Fibroblast of lung (primary cell): ENCODE data around the gene MKNK1. TPM values are rescaled to one million over a fixed set of nuclear protein-coding genes. Genes with fewer than 3 reads are reported as not detected.

ENCODE experiments used
- DNase-seq, 2 donors: peaks; one replicate each; pipeline versions ENCODE4 v3.0.0 to v3.0.0-alpha.2; 2010; ENCODE audit warnings: low read depth in 2 of 2
- H2AFZ ChIP-seq: 2 replicates; pipeline ENCODE4 v1.5.1; 2012; ENCODE audit warnings: low read length, control low read depth, inconsistent platforms
- H3K27ac ChIP-seq: 2 replicates; pipeline ENCODE4 v1.5.1; 2011; ENCODE audit warnings: low read length, control low read depth; ENCODE audit not compliant: insufficient read depth
- H3K27me3 ChIP-seq: 2 replicates; pipeline ENCODE4 v1.5.1; 2011; ENCODE audit warnings: mild to moderate bottlenecking, low read length; ENCODE audit not compliant: control insufficient read depth, insufficient read depth
- H3K36me3 ChIP-seq: 2 replicates; pipeline ENCODE4 v1.5.1; 2011; ENCODE audit warnings: low read length; ENCODE audit not compliant: control insufficient read depth, insufficient read depth
- H3K4me1 ChIP-seq: 2 replicates; pipeline ENCODE4 v1.5.1; 2011; ENCODE audit warnings: low read length; ENCODE audit not compliant: control insufficient read depth, insufficient read depth; ENCODE audit errors: extremely low read depth
- H3K4me2 ChIP-seq: 2 replicates; pipeline ENCODE4 v1.5.1; 2011; ENCODE audit warnings: low read length, control low read depth; ENCODE audit not compliant: insufficient read depth; ENCODE audit errors: extremely low read depth
- H3K4me3 ChIP-seq, 4 experiments: fragments of 200-600 bp in 1 of 4; sonication (generic) in 1 of 4; replicated peaks in 1 of 4; 2 replicates each; pipeline ENCODE4 v1.5.1; 2011 to 2016; ENCODE audit warnings: low read length in 4 of 4, low read depth in 3 of 4, mild to moderate bottlenecking in 3 of 4, control low read depth in 2 of 4, inconsistent platforms in 1 of 4, mixed read lengths in 1 of 4; ENCODE audit not compliant: insufficient read depth in 1 of 4; ENCODE audit errors: control extremely low read depth in 1 of 4
- H3K79me2 ChIP-seq: 2 replicates; pipeline ENCODE4 v1.5.1; 2012; ENCODE audit warnings: mild to moderate bottlenecking, low read length, inconsistent platforms; ENCODE audit not compliant: control insufficient read depth, insufficient read depth
- H3K9ac ChIP-seq: 2 replicates; pipeline ENCODE4 v1.5.1; 2011; ENCODE audit warnings: mild to moderate bottlenecking, low read length, control low read depth; ENCODE audit not compliant: insufficient read depth
- H3K9me3 ChIP-seq: 2 replicates; pipeline ENCODE4 v1.5.1; 2012; ENCODE audit warnings: low read depth, low read length; ENCODE audit not compliant: control insufficient read depth, insufficient read depth
- H4K20me1 ChIP-seq: 2 replicates; pipeline ENCODE4 v1.5.1; 2011; ENCODE audit warnings: low read length; ENCODE audit not compliant: control insufficient read depth, insufficient read depth; ENCODE audit errors: extremely low read depth
- EZH2 ChIP-seq: IDR thresholded peaks from 2 replicates; pipeline ENCODE4 v1.5.1; 2012; ENCODE audit warnings: low read length, control low read depth, mild to moderate bottlenecking; ENCODE audit errors: missing control alignments
- polyA plus RNA-seq, 2 donors: library from polyadenylated mRNA; depleted of rRNA in 1 of 2; stranded (reverse) in 1 of 2; unstranded in 1 of 2; fragments of >200 nt; gene quantifications; 2 replicates each; pipeline ENCODE4 v1.2.1, GENCODE V29; 2011 to 2012; ENCODE audit warnings: missing spikeins in 1 of 2
- total RNA-seq: library from RNA; depleted of rRNA; stranded (reverse); fragments of >200 nt; gene quantifications from 2 replicates; pipeline ENCODE4 v1.2.1, GENCODE V29; 2014
- TF ChIP-seq, protein P1 (sequence below), 2 donors: IDR thresholded peaks in 1 of 2; conservative IDR thresholded peaks in 1 of 2; 1 replicate in 1 of 2; 2 replicates in 1 of 2; pipeline ENCODE4 v1.5.1; 2011 to 2012; ENCODE audit warnings: low read length in 2 of 2, control low read depth in 1 of 2, inconsistent platforms in 1 of 2, low read depth in 1 of 2, mild to moderate bottlenecking in 1 of 2

Gene MKNK1
- total and polyA plus RNA-seq, 2 donors (not counting 1 experiment from before 2014, with no cell fraction given): 22.3 to 33.1 TPM

- H3K27me3 ChIP-seq: peaks cover 43% of the 10 kb centered on the region
- H3K4me1 ChIP-seq: no peaks in the 10 kb centered on the region
- no peaks in the 10 kb centered on the region for H4K20me1 ChIP-seq
- no peak overlapping the region for H3K4me2 ChIP-seq
- TF ChIP-seq, protein P1, sequence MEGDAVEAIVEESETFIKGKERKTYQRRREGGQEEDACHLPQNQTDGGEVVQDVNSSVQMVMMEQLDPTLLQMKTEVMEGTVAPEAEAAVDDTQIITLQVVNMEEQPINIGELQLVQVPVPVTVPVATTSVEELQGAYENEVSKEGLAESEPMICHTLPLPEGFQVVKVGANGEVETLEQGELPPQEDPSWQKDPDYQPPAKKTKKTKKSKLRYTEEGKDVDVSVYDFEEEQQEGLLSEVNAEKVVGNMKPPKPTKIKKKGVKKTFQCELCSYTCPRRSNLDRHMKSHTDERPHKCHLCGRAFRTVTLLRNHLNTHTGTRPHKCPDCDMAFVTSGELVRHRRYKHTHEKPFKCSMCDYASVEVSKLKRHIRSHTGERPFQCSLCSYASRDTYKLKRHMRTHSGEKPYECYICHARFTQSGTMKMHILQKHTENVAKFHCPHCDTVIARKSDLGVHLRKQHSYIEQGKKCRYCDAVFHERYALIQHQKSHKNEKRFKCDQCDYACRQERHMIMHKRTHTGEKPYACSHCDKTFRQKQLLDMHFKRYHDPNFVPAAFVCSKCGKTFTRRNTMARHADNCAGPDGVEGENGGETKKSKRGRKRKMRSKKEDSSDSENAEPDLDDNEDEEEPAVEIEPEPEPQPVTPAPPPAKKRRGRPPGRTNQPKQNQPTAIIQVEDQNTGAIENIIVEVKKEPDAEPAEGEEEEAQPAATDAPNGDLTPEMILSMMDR (conservative IDR thresholded peaks at IDR 0.05 in 1 of 2, IDR thresholded peaks at IDR 0.05 in 1 of 2; ENCODE audit: low read depth in 1 of 2, low read length in 2 of 2): no peak
- no peak for TF ChIP-seq EZH2
- H3K27ac ChIP-seq: no peak overlapping the region
- H3K79me2 ChIP-seq: no peaks in the 10 kb centered on the region
- H3K36me3 ChIP-seq: no peaks in the 10 kb centered on the region
- no peak overlapping the region for H2AFZ ChIP-seq
- DNase-seq: no peak
- H3K9me3 ChIP-seq: no peaks in the 10 kb centered on the region
- no peak overlapping the region for H3K9ac ChIP-seq
- no peak overlapping the region for H3K4me3 ChIP-seq
These were observed 73.8 kb downstream of the MKNK1 start for GRCh38 chr1:46530311-46530710.

- TF ChIP-seq EZH2: no peak
- TF ChIP-seq, protein P1 (conservative IDR thresholded peaks at IDR 0.05 in 1 of 2, IDR thresholded peaks at IDR 0.05 in 1 of 2; ENCODE audit: low read depth in 1 of 2, low read length in 2 of 2): no peak
- Histone ChIP-seq H2AFZ (no peak overlapping the region), H3K27me3 (peaks cover 44% of the 10 kb centered on the region), H3K4me3 (no peak overlapping the region), H3K27ac (no peak overlapping the region), H3K9me3 (no peaks in the 10 kb centered on the region), H3K4me2 (no peak overlapping the region), H3K36me3 (no peaks in the 10 kb centered on the region), H4K20me1 (no peaks in the 10 kb centered on the region), H3K9ac (no peak overlapping the region), H3K79me2 (no peaks in the 10 kb centered on the region), H3K4me1 (no peaks in the 10 kb centered on the region)
- DNase-seq: no peak
These were observed 74.9 kb downstream of the MKNK1 start for GRCh38 chr1:46529031-46529630.

DNA sequence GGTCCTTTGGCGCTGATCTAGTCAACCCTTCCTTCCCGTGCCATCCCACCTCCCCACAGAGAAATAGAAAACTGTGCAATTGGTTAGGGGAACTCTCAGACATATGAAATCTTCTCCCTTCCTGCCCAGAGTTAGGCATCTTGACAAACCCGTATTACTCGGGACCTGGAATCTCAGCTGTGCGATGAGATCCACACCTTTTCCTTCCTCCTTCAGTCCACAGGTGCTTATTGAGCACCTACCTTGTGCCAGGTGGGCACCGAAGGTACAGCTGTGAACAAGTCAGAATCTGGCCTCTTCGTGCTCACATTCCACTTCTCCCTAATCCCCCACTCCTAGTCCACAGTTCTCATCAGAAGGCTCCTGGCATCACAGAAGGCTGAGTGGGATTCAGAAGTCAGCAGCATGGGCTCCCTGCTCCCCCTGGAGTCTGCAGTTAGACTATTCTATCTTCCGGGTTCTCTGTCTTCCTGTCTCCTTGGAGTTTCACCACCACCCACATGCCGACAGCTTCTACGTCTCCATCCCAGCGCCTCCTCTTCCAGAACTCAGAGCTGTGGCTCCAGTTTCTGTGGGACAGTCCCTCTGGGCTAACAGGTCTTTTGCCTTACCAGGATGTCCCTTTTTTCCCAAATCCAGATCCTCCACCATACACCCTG lies 75.6 kb downstream of the MKNK1 start:
- H3K9ac ChIP-seq: no peak overlapping the region
- H3K36me3 ChIP-seq: no peaks in the 10 kb centered on the region
- H3K79me2 ChIP-seq: no peaks in the 10 kb centered on the region
- DNase-seq: no peak
- H3K9me3 ChIP-seq: no peaks in the 10 kb centered on the region
- no peak overlapping the region for H3K4me3 ChIP-seq
- H3K4me2 ChIP-seq: no peak overlapping the region
- H4K20me1 ChIP-seq: no peaks in the 10 kb centered on the region
- H3K27ac ChIP-seq: no peak overlapping the region
- H3K4me1 ChIP-seq: no peaks in the 10 kb centered on the region
- H2AFZ ChIP-seq: no peak overlapping the region
- no peak for TF ChIP-seq EZH2
- TF ChIP-seq, protein P1 (conservative IDR thresholded peaks at IDR 0.05 in 1 of 2, IDR thresholded peaks at IDR 0.05 in 1 of 2; ENCODE audit: low read depth in 1 of 2, low read length in 2 of 2): peak in 1 of 2 donors; percentile 18
- H3K27me3 ChIP-seq: peaks cover 38% of the 10 kb centered on the region
